DND-41 (cell line): ENCODE data around the gene AUP1.

Experiments
- ATAC-seq: fragments of 200-7000 bp; cut with Tn5 transposase; 3 replicates; pipeline ENCODE4 v1.9.1; 2021; ENCODE audit warnings: low read depth; ENCODE audit not compliant: insufficient read depth
- DNase-seq: peaks from one replicate; pipeline ENCODE4 v3.0.0-alpha.2; 2020
- H2AFZ ChIP-seq: 2 replicates; pipeline ENCODE4 v1.6.0; 2012; ENCODE audit warnings: low read depth, low read length
- H3K27ac ChIP-seq: 2 replicates; pipeline ENCODE4 v1.5.1; 2012; ENCODE audit warnings: low read length, inconsistent platforms
- H3K27me3 ChIP-seq: fragments of 200-600 bp; sonication (generic); 2 replicates; pipeline ENCODE4 v1.6.0; 2012; ENCODE audit warnings: low read length, mild to moderate bottlenecking, inconsistent platforms; ENCODE audit not compliant: insufficient read depth, poor library complexity
- H3K36me3 ChIP-seq: 2 replicates; pipeline ENCODE4 v1.5.1; 2012; ENCODE audit warnings: low read length, inconsistent platforms; ENCODE audit not compliant: insufficient read depth
- H3K4me1 ChIP-seq: 2 replicates; pipeline ENCODE4 v1.5.1; 2012; ENCODE audit warnings: mild to moderate bottlenecking, low read length; ENCODE audit not compliant: insufficient read depth
- H3K4me2 ChIP-seq: 2 replicates; pipeline ENCODE4 v1.6.0; 2012; ENCODE audit warnings: mild to moderate bottlenecking, moderate library complexity, low read length, inconsistent platforms; ENCODE audit not compliant: insufficient read depth
- H3K4me3 ChIP-seq, 2 experiments: fragments of 200-600 bp in 1 of 2; shearing (Covaris generic) in 1 of 2; 2 replicates each; pipeline ENCODE4 v1.5.1; 2012 to 2016; ENCODE audit warnings: inconsistent platforms in 2 of 2, low read length in 2 of 2, mild to moderate bottlenecking in 2 of 2, low read depth in 1 of 2, moderate library complexity in 1 of 2
- H3K79me2 ChIP-seq: 2 replicates; pipeline ENCODE4 v1.6.0; 2012; ENCODE audit warnings: low read length, inconsistent platforms; ENCODE audit not compliant: insufficient read depth
- H3K9ac ChIP-seq: 2 replicates; pipeline ENCODE4 v1.6.0; 2012; ENCODE audit warnings: low read depth, mild to moderate bottlenecking, inconsistent platforms, low read length, moderate library complexity
- H3K9me3 ChIP-seq: 2 replicates; pipeline ENCODE4 v1.5.1; 2012; ENCODE audit warnings: low read length, moderate library complexity, mild to moderate bottlenecking, inconsistent platforms; ENCODE audit not compliant: insufficient read depth, severe bottlenecking
- H4K20me1 ChIP-seq: 2 replicates; pipeline ENCODE4 v1.6.0; 2012; ENCODE audit warnings: low read length; ENCODE audit not compliant: insufficient read depth
- EZH2 ChIP-seq: IDR thresholded peaks from 3 replicates; pipeline ENCODE4 v1.6.1; 2012; ENCODE audit warnings: borderline replicate concordance, low read depth, mild to moderate bottlenecking, moderate library complexity, low read length, inconsistent platforms; ENCODE audit not compliant: severe bottlenecking
- TF ChIP-seq, protein P1 (sequence below): IDR thresholded peaks from 2 replicates; pipeline ENCODE4 v1.5.1; 2012; ENCODE audit warnings: borderline replicate concordance, low read length, moderate library complexity, mild to moderate bottlenecking; ENCODE audit not compliant: poor library complexity, severe bottlenecking; ENCODE audit errors: extremely low read depth

The AUP1 gene

GRCh38 chr2:74556831-74557370, 27.4 kb upstream of the AUP1 start:
- H3K4me3 ChIP-seq, result no peak overlapping the region
- H2AFZ ChIP-seq, result no peak overlapping the region
- ATAC-seq (no peak), DNase-seq (no peak)
- no peak overlapping the region for H3K9ac ChIP-seq
- H3K27ac ChIP-seq, result no peak overlapping the region
- no peaks in the 10 kb centered on the region for H3K9me3 ChIP-seq
- peaks cover 13% of the 10 kb centered on the region for H3K79me2 ChIP-seq
- H3K4me2 ChIP-seq, result no peak overlapping the region
- peaks cover 11% of the 10 kb centered on the region for H3K36me3 ChIP-seq
- TF ChIP-seq, protein P1, sequence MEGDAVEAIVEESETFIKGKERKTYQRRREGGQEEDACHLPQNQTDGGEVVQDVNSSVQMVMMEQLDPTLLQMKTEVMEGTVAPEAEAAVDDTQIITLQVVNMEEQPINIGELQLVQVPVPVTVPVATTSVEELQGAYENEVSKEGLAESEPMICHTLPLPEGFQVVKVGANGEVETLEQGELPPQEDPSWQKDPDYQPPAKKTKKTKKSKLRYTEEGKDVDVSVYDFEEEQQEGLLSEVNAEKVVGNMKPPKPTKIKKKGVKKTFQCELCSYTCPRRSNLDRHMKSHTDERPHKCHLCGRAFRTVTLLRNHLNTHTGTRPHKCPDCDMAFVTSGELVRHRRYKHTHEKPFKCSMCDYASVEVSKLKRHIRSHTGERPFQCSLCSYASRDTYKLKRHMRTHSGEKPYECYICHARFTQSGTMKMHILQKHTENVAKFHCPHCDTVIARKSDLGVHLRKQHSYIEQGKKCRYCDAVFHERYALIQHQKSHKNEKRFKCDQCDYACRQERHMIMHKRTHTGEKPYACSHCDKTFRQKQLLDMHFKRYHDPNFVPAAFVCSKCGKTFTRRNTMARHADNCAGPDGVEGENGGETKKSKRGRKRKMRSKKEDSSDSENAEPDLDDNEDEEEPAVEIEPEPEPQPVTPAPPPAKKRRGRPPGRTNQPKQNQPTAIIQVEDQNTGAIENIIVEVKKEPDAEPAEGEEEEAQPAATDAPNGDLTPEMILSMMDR, result no peak
- TF ChIP-seq EZH2, result no peak
- peaks cover 22% of the 10 kb centered on the region for H3K4me1 ChIP-seq
- H4K20me1 ChIP-seq, result peaks cover 14% of the 10 kb centered on the region; the same call in 1 of the 2 replicates
- peaks cover 7% of the 10 kb centered on the region for H3K27me3 ChIP-seq

DNA sequence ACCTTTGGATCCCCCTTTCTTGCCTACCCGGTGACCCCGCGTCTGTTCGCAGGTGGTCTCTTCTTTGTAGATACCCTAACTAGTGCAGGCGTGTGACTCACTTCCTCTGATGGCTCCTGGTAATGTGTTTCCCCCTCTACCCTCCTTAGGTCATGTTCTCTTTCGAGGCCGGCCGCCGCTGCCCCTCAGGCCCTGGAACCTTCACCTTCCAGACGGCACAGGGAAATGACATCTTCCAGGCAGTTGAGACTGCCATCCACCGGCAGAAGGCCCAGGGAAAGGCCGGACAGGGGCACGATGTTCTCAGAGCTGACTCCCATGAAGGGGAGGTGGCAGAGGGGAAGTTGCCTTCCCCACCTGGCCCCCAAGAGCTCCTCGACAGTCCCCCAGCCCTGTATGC, 26.7 kb upstream of the AUP1 start:
- Histone ChIP-seq H3K9ac (no peak overlapping the region), H3K4me2 (peak overlapping the region; percentile 98), H3K27ac (no peak overlapping the region), H4K20me1 (peaks cover 14% of the 10 kb centered on the region; the same call in 1 of the 2 replicates), H3K9me3 (no peaks in the 10 kb centered on the region), H3K4me3 (no peak overlapping the region), H3K79me2 (peaks cover 13% of the 10 kb centered on the region), H3K36me3 (peaks cover 11% of the 10 kb centered on the region), H2AFZ (no peak overlapping the region), H3K27me3 (peaks cover under 1% of the 10 kb centered on the region), H3K4me1 (peaks cover 22% of the 10 kb centered on the region)
- DNase-seq (no peak), ATAC-seq (no peak)
- TF ChIP-seq EZH2, result no peak
- TF ChIP-seq, protein P1, result no peak

GRCh38 chr2:74555610-74556103, 26.2 kb upstream of the AUP1 start:
- Histone ChIP-seq H4K20me1 (peaks cover 14% of the 10 kb centered on the region; the same call in 1 of the 2 replicates), H3K4me2 (peak overlapping the region; percentile 98), H3K9ac (peak overlapping the region; percentile 77), H3K79me2 (peaks cover 13% of the 10 kb centered on the region), H3K27ac (0 out of 2 replicates have a peak overlapping the region, but pooled peaks have one; percentile 76), H3K27me3 (no peaks in the 10 kb centered on the region), H3K36me3 (peaks cover 11% of the 10 kb centered on the region), H3K9me3 (no peaks in the 10 kb centered on the region), H3K4me3 (peak overlapping the region; percentile 55 to 83; a peak in 3 of 4 replicates), H2AFZ (no peak overlapping the region), H3K4me1 (peaks cover 22% of the 10 kb centered on the region)
- ATAC-seq, result no peak
- DNase-seq, result no peak
- TF ChIP-seq EZH2, result no peak
- TF ChIP-seq, protein P1, result no peak
